Measurements from ENCODE around the gene PPP1CA. TPM values are rescaled to one million over a fixed set of nuclear protein-coding genes. Genes with fewer than 3 reads are reported as not detected.

PPP1CA gene
- polyA plus RNA-seq, 2 of the 4 experiments (the other 2 are of a cell fraction) = 174 to 208 TPM

DNA sequence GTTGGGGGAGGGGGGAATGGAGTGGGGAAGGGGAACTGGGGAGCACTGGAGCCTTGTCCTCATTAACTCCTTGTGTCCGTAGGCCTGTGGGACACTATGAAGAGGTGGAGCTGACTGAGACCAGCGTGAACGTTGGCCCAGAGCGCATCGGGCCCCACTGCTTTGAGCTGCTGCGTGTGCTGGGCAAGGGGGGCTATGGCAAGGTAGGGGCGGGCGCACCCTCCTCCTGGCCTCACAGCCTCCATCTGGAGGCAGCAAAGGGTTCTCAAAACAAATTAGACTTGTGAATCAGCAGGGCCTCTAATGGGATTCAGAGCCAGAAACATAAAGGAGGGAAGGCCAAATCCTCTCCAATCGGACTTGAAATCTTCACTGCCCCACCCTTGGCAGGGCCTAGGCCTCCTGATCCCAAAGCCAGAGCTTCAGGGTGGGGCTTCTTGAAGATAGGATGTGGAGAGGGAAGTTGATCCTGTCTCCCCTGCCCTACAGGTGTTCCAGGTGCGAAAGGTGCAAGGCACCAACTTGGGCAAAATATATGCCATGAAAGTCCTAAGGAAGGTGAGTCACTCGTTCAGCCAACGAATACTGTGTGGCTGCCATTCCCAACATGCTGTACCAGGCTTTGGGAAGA is 27.5 kb upstream of the PPP1CA start (continued):
- TF ChIP-seq NFE2L2 (conservative IDR thresholded peaks at IDR 0.05; ENCODE audit: low read length) = no peak

GRCh38 chr11:67428052-67429001 is 26.7 kb upstream of the PPP1CA start, which contains the start of gene RPS6KB2:
Gene RPS6KB2 (plus strand): TSS chr11:67428494. CDS start chr11:67428546, 52 bp downstream.
- POLR2A ChIA-PET = interaction anchor here (0.5 to 1.6 kb wide), 7 partner anchors 10 to 814 kb away, joined by 3 to 5 read pairs (median 3); partner anchors contain the start of genes AIP, POLD4 and PPP1CA
- TF ChIP-seq BHLHE40 (IDR thresholded peaks at IDR 0.05; ENCODE audit: low read depth, low read length) (no peak), HES2 (IDR thresholded peaks at IDR 0.05) (no peak), ELK1 (IDR thresholded peaks at IDR 0.05; ENCODE audit: low read depth, low read length) (no peak), BCL3 (IDR thresholded peaks at IDR 0.05) (0 out of 3 replicates have a peak, but pooled peaks have one; percentile 51), RARB (CRISPR knock-in tag; IDR thresholded peaks at IDR 0.05) (no peak), GATA3 (IDR thresholded peaks at IDR 0.05; ENCODE audit: borderline replicate concordance) (no peak), RCOR1 (IDR thresholded peaks at IDR 0.05; ENCODE audit: low read depth, low read length) (no peak), POLR2A (IDR thresholded peaks at IDR 0.05; ENCODE audit: low read length) (peak; percentile 82), NPAS2 (CRISPR knock-in tag; IDR thresholded peaks at IDR 0.05; ENCODE audit: borderline replicate concordance) (no peak), TFCP2L1 (CRISPR knock-in tag; IDR thresholded peaks at IDR 0.05) (no peak), EP300 (IDR thresholded peaks at IDR 0.05) (no peak), CHD2 (IDR thresholded peaks at IDR 0.05; ENCODE audit: low read length, partially characterized antibody) (no peak), JUNB (IDR thresholded peaks at IDR 0.05) (no peak), MAZ (IDR thresholded peaks at IDR 0.05; ENCODE audit: borderline replicate concordance, low read depth, low read length) (0 out of 2 replicates have a peak, but pooled peaks have one; percentile 71), CBX8 (IDR thresholded peaks at IDR 0.05) (no peak), RNF2 (IDR thresholded peaks at IDR 0.05; ENCODE audit: borderline replicate concordance, low read depth) (no peak), HOXB13 (CRISPR knock-in tag; IDR thresholded peaks at IDR 0.05; ENCODE audit: low read depth) (no peak), EHMT2 (IDR thresholded peaks at IDR 0.05; ENCODE audit: low read depth) (no peak), SREBF2 (IDR thresholded peaks at IDR 0.05) (no peak), HDAC2 (IDR thresholded peaks at IDR 0.05) (no peak), ZFP36 (IDR thresholded peaks at IDR 0.05; ENCODE audit: borderline replicate concordance, partially characterized antibody) (no peak), FOSB (CRISPR knock-in tag; IDR thresholded peaks at IDR 0.05) (no peak)
- TF ChIP-seq, protein P1, sequence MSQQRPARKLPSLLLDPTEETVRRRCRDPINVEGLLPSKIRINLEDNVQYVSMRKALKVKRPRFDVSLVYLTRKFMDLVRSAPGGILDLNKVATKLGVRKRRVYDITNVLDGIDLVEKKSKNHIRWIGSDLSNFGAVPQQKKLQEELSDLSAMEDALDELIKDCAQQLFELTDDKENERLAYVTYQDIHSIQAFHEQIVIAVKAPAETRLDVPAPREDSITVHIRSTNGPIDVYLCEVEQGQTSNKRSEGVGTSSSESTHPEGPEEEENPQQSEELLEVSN (IDR thresholded peaks at IDR 0.05; ENCODE audit: borderline replicate concordance, low read depth) = no peak
- TF ChIP-seq, protein P2, sequence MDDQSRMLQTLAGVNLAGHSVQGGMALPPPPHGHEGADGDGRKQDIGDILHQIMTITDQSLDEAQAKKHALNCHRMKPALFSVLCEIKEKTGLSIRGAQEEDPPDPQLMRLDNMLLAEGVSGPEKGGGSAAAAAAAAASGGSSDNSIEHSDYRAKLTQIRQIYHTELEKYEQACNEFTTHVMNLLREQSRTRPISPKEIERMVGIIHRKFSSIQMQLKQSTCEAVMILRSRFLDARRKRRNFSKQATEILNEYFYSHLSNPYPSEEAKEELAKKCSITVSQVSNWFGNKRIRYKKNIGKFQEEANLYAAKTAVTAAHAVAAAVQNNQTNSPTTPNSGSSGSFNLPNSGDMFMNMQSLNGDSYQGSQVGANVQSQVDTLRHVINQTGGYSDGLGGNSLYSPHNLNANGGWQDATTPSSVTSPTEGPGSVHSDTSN (IDR thresholded peaks at IDR 0.05) = peak; percentile 80
- TF ChIP-seq, protein P3, sequence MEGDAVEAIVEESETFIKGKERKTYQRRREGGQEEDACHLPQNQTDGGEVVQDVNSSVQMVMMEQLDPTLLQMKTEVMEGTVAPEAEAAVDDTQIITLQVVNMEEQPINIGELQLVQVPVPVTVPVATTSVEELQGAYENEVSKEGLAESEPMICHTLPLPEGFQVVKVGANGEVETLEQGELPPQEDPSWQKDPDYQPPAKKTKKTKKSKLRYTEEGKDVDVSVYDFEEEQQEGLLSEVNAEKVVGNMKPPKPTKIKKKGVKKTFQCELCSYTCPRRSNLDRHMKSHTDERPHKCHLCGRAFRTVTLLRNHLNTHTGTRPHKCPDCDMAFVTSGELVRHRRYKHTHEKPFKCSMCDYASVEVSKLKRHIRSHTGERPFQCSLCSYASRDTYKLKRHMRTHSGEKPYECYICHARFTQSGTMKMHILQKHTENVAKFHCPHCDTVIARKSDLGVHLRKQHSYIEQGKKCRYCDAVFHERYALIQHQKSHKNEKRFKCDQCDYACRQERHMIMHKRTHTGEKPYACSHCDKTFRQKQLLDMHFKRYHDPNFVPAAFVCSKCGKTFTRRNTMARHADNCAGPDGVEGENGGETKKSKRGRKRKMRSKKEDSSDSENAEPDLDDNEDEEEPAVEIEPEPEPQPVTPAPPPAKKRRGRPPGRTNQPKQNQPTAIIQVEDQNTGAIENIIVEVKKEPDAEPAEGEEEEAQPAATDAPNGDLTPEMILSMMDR (IDR thresholded peaks at IDR 0.05) = no peak
- TF ChIP-seq, protein P4, sequence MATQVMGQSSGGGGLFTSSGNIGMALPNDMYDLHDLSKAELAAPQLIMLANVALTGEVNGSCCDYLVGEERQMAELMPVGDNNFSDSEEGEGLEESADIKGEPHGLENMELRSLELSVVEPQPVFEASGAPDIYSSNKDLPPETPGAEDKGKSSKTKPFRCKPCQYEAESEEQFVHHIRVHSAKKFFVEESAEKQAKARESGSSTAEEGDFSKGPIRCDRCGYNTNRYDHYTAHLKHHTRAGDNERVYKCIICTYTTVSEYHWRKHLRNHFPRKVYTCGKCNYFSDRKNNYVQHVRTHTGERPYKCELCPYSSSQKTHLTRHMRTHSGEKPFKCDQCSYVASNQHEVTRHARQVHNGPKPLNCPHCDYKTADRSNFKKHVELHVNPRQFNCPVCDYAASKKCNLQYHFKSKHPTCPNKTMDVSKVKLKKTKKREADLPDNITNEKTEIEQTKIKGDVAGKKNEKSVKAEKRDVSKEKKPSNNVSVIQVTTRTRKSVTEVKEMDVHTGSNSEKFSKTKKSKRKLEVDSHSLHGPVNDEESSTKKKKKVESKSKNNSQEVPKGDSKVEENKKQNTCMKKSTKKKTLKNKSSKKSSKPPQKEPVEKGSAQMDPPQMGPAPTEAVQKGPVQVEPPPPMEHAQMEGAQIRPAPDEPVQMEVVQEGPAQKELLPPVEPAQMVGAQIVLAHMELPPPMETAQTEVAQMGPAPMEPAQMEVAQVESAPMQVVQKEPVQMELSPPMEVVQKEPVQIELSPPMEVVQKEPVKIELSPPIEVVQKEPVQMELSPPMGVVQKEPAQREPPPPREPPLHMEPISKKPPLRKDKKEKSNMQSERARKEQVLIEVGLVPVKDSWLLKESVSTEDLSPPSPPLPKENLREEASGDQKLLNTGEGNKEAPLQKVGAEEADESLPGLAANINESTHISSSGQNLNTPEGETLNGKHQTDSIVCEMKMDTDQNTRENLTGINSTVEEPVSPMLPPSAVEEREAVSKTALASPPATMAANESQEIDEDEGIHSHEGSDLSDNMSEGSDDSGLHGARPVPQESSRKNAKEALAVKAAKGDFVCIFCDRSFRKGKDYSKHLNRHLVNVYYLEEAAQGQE (IDR thresholded peaks at IDR 0.05) = no peak; the same call in 1 of the 2 replicates

More at GRCh38 chr11:67428052-67429001, 26.7 kb upstream of the PPP1CA start, which contains the start of gene RPS6KB2:
- ATAC-seq (peak; percentile 81 to 90), FAIRE-seq (no peak), DNase-seq (ENCODE audit: low read depth in 1 of 2, low spot score in 1 of 2) (peak; percentile 98 to 99)
- H3K9me3 ChIP-seq = no peaks in the 10 kb centered on the region
- peak within 1 kb of the TSS; percentile 77 to 94 for H3K27ac ChIP-seq
- peak within 1 kb of the TSS; percentile 73 for H3K4me3 ChIP-seq
- peak within 1 kb of the TSS; percentile 85 for H3K4me2 ChIP-seq
- CTCF ChIA-PET = interaction anchor here (1.1 to 1.4 kb wide), 4 partner anchors 9 to 111 kb away, joined by 3 to 6 read pairs (median 3); partner anchors contain the start of genes PPP1CA and PTPRCAP
- peaks cover 11% of the 10 kb centered on the region; the same call in 2 of the 3 replicates for H3K4me1 ChIP-seq
- 6% methylated on average over 49 of the region's 68 CpGs for WGBS (ENCODE audit: missing lambda C conversion rate)
